ENCODE measurements around the gene DRAM1. TPM values are rescaled to one million over a fixed set of nuclear protein-coding genes. Genes with fewer than 3 reads are reported as not detected.

DRAM1 gene
- polyA plus RNA-seq, 1 experiment, result 57.5 TPM

DNA sequence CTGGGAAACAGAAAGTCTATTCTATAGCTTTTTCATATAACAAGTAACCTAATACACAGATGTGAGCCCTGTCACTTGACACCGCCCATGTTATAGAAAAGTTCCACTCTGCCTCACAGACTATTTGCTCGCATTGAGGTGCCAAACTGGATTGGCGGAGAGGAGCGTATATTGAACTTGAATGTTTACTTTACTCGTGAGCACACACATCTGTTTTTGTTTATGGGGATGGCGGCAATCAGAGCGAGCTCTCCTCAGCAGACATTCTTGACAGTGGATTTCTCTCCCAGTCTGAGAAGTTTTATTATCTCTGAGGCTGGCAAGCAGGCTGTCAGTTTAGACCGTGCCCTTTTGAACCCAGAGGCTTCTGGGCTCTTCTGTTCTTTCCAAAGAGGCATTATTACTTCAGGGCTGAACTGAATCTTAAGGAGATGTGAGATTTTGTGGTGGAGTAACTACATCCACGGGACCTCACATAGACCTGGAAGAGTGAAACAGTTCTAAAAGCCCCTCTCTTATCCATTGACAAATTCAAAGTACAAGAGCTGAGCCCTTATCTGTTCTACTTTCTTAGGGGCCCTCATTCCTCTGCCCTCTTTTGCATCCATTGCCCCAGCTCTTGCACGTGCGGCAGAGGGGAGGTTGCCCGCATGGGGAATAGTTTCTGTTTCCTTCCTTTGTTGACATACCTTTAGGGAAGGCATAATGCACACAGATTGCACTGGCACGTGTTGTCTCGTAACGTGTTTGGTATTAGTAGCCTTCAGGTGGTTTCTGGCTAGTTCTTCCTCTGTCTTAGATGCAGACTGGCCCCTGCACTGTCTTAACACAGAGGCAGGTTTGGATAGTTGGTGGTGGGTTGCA lies 68.2 kb downstream of the DRAM1 start:
- ChIA-PET POLR2A (interaction anchor here (0.6 to 1.2 kb wide), 2 partner anchors 9 to 20 kb away, joined by 4 to 9 read pairs; no protein-coding TSS in a partner anchor), CTCF (interaction anchor here (0.5 to 1.8 kb wide), 7 partner anchors 9 to 1603 kb away, joined by 3 to 11 read pairs (median 4); no protein-coding TSS in a partner anchor)
- H3K27ac ChIP-seq (ENCODE audit: low read depth, low read length), result peak overlapping the region; percentile 53
- TF ChIP-seq, protein P1, sequence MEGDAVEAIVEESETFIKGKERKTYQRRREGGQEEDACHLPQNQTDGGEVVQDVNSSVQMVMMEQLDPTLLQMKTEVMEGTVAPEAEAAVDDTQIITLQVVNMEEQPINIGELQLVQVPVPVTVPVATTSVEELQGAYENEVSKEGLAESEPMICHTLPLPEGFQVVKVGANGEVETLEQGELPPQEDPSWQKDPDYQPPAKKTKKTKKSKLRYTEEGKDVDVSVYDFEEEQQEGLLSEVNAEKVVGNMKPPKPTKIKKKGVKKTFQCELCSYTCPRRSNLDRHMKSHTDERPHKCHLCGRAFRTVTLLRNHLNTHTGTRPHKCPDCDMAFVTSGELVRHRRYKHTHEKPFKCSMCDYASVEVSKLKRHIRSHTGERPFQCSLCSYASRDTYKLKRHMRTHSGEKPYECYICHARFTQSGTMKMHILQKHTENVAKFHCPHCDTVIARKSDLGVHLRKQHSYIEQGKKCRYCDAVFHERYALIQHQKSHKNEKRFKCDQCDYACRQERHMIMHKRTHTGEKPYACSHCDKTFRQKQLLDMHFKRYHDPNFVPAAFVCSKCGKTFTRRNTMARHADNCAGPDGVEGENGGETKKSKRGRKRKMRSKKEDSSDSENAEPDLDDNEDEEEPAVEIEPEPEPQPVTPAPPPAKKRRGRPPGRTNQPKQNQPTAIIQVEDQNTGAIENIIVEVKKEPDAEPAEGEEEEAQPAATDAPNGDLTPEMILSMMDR (IDR thresholded peaks at IDR 0.05; ENCODE audit: low read depth, low read length), result no peak
- no peaks in the 10 kb centered on the region for H3K27me3 ChIP-seq (ENCODE audit: control insufficient read depth, insufficient read depth, low read length)
- DNase-seq (ENCODE audit: low read depth, low spot score), result peak; percentile 27
- H3K9me3 ChIP-seq (ENCODE audit: control insufficient read depth, insufficient read depth, low read length), result no peaks in the 10 kb centered on the region
- H3K4me3 ChIP-seq (ENCODE audit: low read depth, low read length), result no peak overlapping the region

DNA sequence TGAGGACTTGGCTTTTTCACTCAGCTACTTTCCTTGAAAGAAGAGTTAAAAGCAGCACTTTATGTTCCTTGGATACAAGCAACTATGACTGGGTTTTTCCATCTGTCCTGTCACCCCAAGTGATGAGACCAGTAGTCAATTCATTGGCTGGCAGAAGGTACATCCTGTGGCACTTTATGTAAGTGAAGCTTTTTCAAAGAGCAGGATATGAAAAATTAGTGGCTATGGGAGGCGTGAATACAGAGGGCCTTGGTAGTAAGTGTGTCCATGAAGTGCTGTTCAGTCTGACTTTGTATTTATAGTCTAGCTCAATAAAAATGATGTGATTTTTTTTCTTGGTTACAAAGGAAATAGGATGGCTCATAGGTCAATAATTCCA lies 68.8 kb downstream of the DRAM1 start:
- POLR2A ChIA-PET, result no interaction called here
- no peak overlapping the region for H3K4me3 ChIP-seq (ENCODE audit: low read depth, low read length)
- TF ChIP-seq, protein P1 (IDR thresholded peaks at IDR 0.05; ENCODE audit: low read depth, low read length), result no peak
- H3K27ac ChIP-seq (ENCODE audit: low read depth, low read length), result no peak overlapping the region
- H3K9me3 ChIP-seq (ENCODE audit: control insufficient read depth, insufficient read depth, low read length), result no peaks in the 10 kb centered on the region
- no peak for DNase-seq (ENCODE audit: low read depth, low spot score)
- H3K27me3 ChIP-seq (ENCODE audit: control insufficient read depth, insufficient read depth, low read length), result no peaks in the 10 kb centered on the region
- CTCF ChIA-PET, result interaction anchor here (0.5 to 1.8 kb wide), 3 partner anchors 172 to 756 kb away, joined by 4 to 6 read pairs (median 5); no protein-coding TSS in a partner anchor

DNA sequence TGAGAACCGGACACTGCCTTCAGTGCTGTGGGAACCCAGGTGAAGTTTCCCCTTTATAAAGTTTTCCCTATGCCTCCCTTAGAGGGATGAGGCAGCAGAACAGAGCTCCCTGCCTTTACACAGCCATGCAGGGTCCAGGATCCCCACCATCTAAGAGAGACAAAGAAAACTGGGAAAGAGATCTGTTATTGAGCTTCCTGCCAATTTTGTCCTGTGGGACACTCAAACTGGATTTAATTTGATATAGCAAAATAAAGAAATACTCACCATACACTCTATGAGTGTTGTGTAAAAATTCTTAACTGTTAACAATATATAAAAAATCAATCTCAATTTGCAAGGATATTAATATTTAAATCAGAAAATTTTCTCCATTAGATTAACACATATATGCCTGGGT lies 69.9 kb downstream of the DRAM1 start:
- no peak for DNase-seq (ENCODE audit: low read depth, low spot score)
- Histone ChIP-seq H3K27me3 (ENCODE audit: control insufficient read depth, insufficient read depth, low read length) (no peaks in the 10 kb centered on the region), H3K4me3 (ENCODE audit: low read depth, low read length) (no peak overlapping the region), H3K27ac (ENCODE audit: low read depth, low read length) (no peak overlapping the region), H3K9me3 (ENCODE audit: control insufficient read depth, insufficient read depth, low read length) (no peaks in the 10 kb centered on the region)
- ChIA-PET POLR2A (no interaction called here), CTCF (no interaction called here)
- TF ChIP-seq, protein P1 (IDR thresholded peaks at IDR 0.05; ENCODE audit: low read depth, low read length), result no peak

DNA sequence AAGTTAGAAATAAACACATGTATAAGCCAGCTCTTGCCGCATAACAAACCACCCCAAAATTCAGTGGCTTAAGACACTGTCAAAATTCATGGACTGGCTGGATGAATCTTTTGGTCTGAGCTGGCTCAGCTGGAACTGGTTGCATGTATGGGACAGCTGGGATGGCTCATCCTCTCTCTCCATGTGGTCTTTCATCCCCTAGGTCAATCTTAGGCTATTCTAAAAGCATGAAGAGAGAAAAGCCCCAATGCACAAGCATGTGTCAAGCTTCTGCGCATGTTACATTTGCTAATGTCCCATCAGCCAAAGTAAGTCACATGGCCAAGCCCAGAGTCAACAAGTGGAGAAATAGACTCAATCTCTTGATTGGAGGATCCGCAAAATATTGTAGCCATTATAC lies 71.0 kb downstream of the DRAM1 start:
- no peak for DNase-seq (ENCODE audit: low read depth, low spot score)
- no peak overlapping the region for H3K4me3 ChIP-seq (ENCODE audit: low read depth, low read length)
- CTCF ChIA-PET, result interaction anchor here (0.6 to 1.8 kb wide), 3 partner anchors 9 to 536 kb away, joined by 3 to 12 read pairs (median 4); no protein-coding TSS in a partner anchor

More for the DNA sequence above, 71.0 kb downstream of the DRAM1 start:
- H3K27me3 ChIP-seq (ENCODE audit: control insufficient read depth, insufficient read depth, low read length), result no peaks in the 10 kb centered on the region
- H3K27ac ChIP-seq (ENCODE audit: low read depth, low read length), result no peak overlapping the region
- no peaks in the 10 kb centered on the region for H3K9me3 ChIP-seq (ENCODE audit: control insufficient read depth, insufficient read depth, low read length)
- TF ChIP-seq, protein P1 (IDR thresholded peaks at IDR 0.05; ENCODE audit: low read depth, low read length), result no peak
- POLR2A ChIA-PET, result no interaction called here

Data from AG04450 (cell line).